Vagina (tissue), 2 donors: Measurements from ENCODE around the gene TDRD9.

Experiments
- POLR2A ChIP-seq, 2 donors: fragments of 450-650 bp; IDR thresholded peaks; one replicate each; pipeline ENCODE4 v1.6.1; 2017; ENCODE audit warnings: antibody characterized with exemption in 2 of 2, mild to moderate bottlenecking in 2 of 2, moderate library complexity in 2 of 2
- POLR2AphosphoS5 ChIP-seq, 2 donors: sonication (generic); formaldehyde crosslinking; IDR thresholded peaks; one replicate each; pipeline ENCODE4 v1.9.0; 2017; ENCODE audit warnings: antibody characterized with exemption in 2 of 2, mild to moderate bottlenecking in 2 of 2, low read depth in 1 of 2; ENCODE audit not compliant: insufficient read depth in 1 of 2
- TF ChIP-seq, protein P1 (sequence below), 3 experiments: fragments of 450-650 bp in 2 of 3; fragments of 200-600 bp in 1 of 3; sonication (generic) in 1 of 3; IDR thresholded peaks; one replicate each; pipeline ENCODE4 v1.5.1; 2017 to 2019; ENCODE audit warnings: antibody characterized with exemption in 3 of 3, mild to moderate bottlenecking in 2 of 3, moderate library complexity in 2 of 3

- TF ChIP-seq, protein P1, sequence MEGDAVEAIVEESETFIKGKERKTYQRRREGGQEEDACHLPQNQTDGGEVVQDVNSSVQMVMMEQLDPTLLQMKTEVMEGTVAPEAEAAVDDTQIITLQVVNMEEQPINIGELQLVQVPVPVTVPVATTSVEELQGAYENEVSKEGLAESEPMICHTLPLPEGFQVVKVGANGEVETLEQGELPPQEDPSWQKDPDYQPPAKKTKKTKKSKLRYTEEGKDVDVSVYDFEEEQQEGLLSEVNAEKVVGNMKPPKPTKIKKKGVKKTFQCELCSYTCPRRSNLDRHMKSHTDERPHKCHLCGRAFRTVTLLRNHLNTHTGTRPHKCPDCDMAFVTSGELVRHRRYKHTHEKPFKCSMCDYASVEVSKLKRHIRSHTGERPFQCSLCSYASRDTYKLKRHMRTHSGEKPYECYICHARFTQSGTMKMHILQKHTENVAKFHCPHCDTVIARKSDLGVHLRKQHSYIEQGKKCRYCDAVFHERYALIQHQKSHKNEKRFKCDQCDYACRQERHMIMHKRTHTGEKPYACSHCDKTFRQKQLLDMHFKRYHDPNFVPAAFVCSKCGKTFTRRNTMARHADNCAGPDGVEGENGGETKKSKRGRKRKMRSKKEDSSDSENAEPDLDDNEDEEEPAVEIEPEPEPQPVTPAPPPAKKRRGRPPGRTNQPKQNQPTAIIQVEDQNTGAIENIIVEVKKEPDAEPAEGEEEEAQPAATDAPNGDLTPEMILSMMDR (IDR thresholded peaks at IDR 0.05) = no peak
- TF ChIP-seq POLR2A (IDR thresholded peaks at IDR 0.05) (no peak), POLR2AphosphoS5 (IDR thresholded peaks at IDR 0.05; ENCODE audit: insufficient read depth in 1 of 2, low read depth in 1 of 2) (no peak)
Measured at GRCh38 chr14:103885509-103885932, 42.7 kb upstream of the TDRD9 start.
